Transverse colon (tissue), 4 donors: Measurements from ENCODE around the gene PLEKHG1.

ENCODE experiments used
- EP300 ChIP-seq: sonication (generic); formaldehyde crosslinking; IDR thresholded peaks from one replicate; pipeline ENCODE4 v1.6.1; 2017; ENCODE audit warnings: antibody characterized with exemption, low read depth
- POLR2A ChIP-seq: fragments of 450-650 bp; IDR thresholded peaks from one replicate; pipeline ENCODE4 v1.6.1; 2016; ENCODE audit warnings: antibody characterized with exemption, mild to moderate bottlenecking, moderate library complexity
- POLR2AphosphoS5 ChIP-seq, 3 donors: sonication (generic); formaldehyde crosslinking; IDR thresholded peaks; one replicate each; pipeline ENCODE4 v1.6.1; 2016; ENCODE audit warnings: antibody characterized with exemption in 3 of 3
- TF ChIP-seq, protein P1 (sequence below), 5 experiments: fragments of 200-600 bp in 3 of 5; fragments of 450-650 bp in 2 of 5; sonication (generic) in 3 of 5; IDR thresholded peaks; 1 replicate in 2 of 5; 2 replicates in 3 of 5; pipeline ENCODE4 v1.5.1; 2016 to 2017; ENCODE audit warnings: antibody characterized with exemption in 5 of 5, inconsistent platforms in 3 of 5, mild to moderate bottlenecking in 2 of 5, moderate library complexity in 1 of 5

GRCh38 chr6:150613269-150613668 is 13.6 kb downstream of the PLEKHG1 start:
- TF ChIP-seq, protein P1, sequence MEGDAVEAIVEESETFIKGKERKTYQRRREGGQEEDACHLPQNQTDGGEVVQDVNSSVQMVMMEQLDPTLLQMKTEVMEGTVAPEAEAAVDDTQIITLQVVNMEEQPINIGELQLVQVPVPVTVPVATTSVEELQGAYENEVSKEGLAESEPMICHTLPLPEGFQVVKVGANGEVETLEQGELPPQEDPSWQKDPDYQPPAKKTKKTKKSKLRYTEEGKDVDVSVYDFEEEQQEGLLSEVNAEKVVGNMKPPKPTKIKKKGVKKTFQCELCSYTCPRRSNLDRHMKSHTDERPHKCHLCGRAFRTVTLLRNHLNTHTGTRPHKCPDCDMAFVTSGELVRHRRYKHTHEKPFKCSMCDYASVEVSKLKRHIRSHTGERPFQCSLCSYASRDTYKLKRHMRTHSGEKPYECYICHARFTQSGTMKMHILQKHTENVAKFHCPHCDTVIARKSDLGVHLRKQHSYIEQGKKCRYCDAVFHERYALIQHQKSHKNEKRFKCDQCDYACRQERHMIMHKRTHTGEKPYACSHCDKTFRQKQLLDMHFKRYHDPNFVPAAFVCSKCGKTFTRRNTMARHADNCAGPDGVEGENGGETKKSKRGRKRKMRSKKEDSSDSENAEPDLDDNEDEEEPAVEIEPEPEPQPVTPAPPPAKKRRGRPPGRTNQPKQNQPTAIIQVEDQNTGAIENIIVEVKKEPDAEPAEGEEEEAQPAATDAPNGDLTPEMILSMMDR (IDR thresholded peaks at IDR 0.05), result no peak
- TF ChIP-seq POLR2AphosphoS5 (IDR thresholded peaks at IDR 0.05) (no peak), POLR2A (no peak), EP300 (no peak)
